ENCODE results near the gene ATP9A. TPM values are rescaled to one million over a fixed set of nuclear protein-coding genes. Genes with fewer than 3 reads are reported as not detected.

The ATP9A gene
- total RNA-seq, 1 experiment from 2014 or later: 16.8 TPM

GRCh38 chr20:51549474-51549873, 218.7 kb downstream of the ATP9A start:
- POLR2A ChIA-PET: no interaction called here
- H3K9me3 ChIP-seq (ENCODE audit: control insufficient read depth in 1 of 2, insufficient read depth in 1 of 2, low read depth in 1 of 2, low read length in 2 of 2): no peaks in the 10 kb centered on the region
- H3K4me3 ChIP-seq (replicated peaks in 1 of 2; ENCODE audit: low read depth in 1 of 2, low read length in 2 of 2): no peak overlapping the region
- ATAC-seq: no peak
- RAD21 ChIA-PET (ENCODE audit: low non-redundant PET in 1 of 2, low total read pairs in 2 of 2, uncharacterized antibody in 2 of 2, unreplicated experiment in 2 of 2): no interaction called here
- TF ChIP-seq CTCF (IDR thresholded peaks at IDR 0.05 in 2 of 3, conservative IDR thresholded peaks at IDR 0.05 in 1 of 3; ENCODE audit: borderline replicate concordance in 1 of 3, insufficient read depth in 1 of 3, low read depth in 2 of 3, low read length in 2 of 3): no peak
- no peak for TF ChIP-seq POLR2AphosphoS5 (IDR thresholded peaks at IDR 0.05; ENCODE audit: low read depth, low read length)
- TF ChIP-seq ELF1 (IDR thresholded peaks at IDR 0.05; ENCODE audit: borderline replicate concordance, low read depth): no peak
- no peak for TF ChIP-seq ZNF274 (IDR thresholded peaks at IDR 0.05; ENCODE audit: low read depth, low read length)
- no peak for TF ChIP-seq SP1 (IDR thresholded peaks at IDR 0.05; ENCODE audit: low read depth)
- TF ChIP-seq SRF (IDR thresholded peaks at IDR 0.05; ENCODE audit: low read depth): no peak
- no peak for TF ChIP-seq MAX (IDR thresholded peaks at IDR 0.05)
- TF ChIP-seq EGR1 (IDR thresholded peaks at IDR 0.05; ENCODE audit: low read depth): no peak
- no peak for TF ChIP-seq CEBPB (IDR thresholded peaks at IDR 0.05; ENCODE audit: low read depth)
- no peak for TF ChIP-seq JUND (IDR thresholded peaks at IDR 0.05)
- no peak for TF ChIP-seq SIN3A (IDR thresholded peaks at IDR 0.05; ENCODE audit: low read depth)
- TF ChIP-seq ATF3 (IDR thresholded peaks at IDR 0.05): no peak
- H3K36me3 ChIP-seq (ENCODE audit: control insufficient read depth in 1 of 2, insufficient read depth in 2 of 2, low read length in 2 of 2): no peaks in the 10 kb centered on the region
- CTCF ChIA-PET: no interaction called here
- H3K4me2 ChIP-seq (ENCODE audit: low read length): no peak overlapping the region
- H3K27me3 ChIP-seq (ENCODE audit: insufficient read depth, low read length): peaks cover 15% of the 10 kb centered on the region; the same call in 1 of the 2 replicates
- no peak overlapping the region for H3K9ac ChIP-seq (ENCODE audit: low read length)
- no peak overlapping the region for H3K27ac ChIP-seq (ENCODE audit: low read depth, low read length)
- H3K4me1 ChIP-seq (ENCODE audit: control insufficient read depth in 1 of 2, insufficient read depth in 2 of 2, low read length in 2 of 2): no peaks in the 10 kb centered on the region
- no peaks in the 10 kb centered on the region for H4K20me1 ChIP-seq (ENCODE audit: insufficient read depth)
- BruUV-seq (replicated peaks): no TSS peak
- no peak for DNase-seq (ENCODE audit: low read depth, low spot score)
- intact Hi-C loops (cut with micrococcal nuclease): no loop called here
- no peak overlapping the region for H2AFZ ChIP-seq (ENCODE audit: low read depth, low read length, poor library complexity, severe bottlenecking)
- H3K79me2 ChIP-seq (ENCODE audit: insufficient read depth, low read length): no peaks in the 10 kb centered on the region
- no peaks in the 10 kb centered on the region for H3K9me2 ChIP-seq (ENCODE audit: insufficient read depth)

Data from HCT116 (cell line).